OCI-LY7 (cell line): ENCODE measurements around the gene ARHGAP31. TPM values are rescaled to one million over a fixed set of nuclear protein-coding genes. Genes with fewer than 3 reads are reported as not detected.

Experiments used
- BruUV-seq: library from RNA; stranded (reverse); fragments of 400-500 nt; replicated peaks from 2 replicates; lab custom pipeline; 2021; lab: Mats Ljungman, UMichigan
- CTCF ChIA-PET: fragments of 300-600 bp; sonication (Branson Sonifier 250); formaldehyde crosslinking; loops from one replicate; lab custom pipeline; 2022; ENCODE audit warnings: antibody characterized with exemption; ENCODE audit not compliant: unreplicated experiment; lab: Charles Lee
- POLR2A ChIA-PET: fragments of 300-600 bp; sonication (Branson Sonifier 250); formaldehyde crosslinking; loops from one replicate; lab custom pipeline; 2022; ENCODE audit warnings: antibody characterized with exemption; lab: Charles Lee
- DNase-seq: peaks from one replicate; pipeline ENCODE4 v3.0.0-alpha.2; 2015; ENCODE audit warnings: low spot score
- H2AFZ ChIP-seq: fragments of 200-600 bp; sonication (generic), shearing (Covaris generic); 2 replicates; pipeline ENCODE4 v1.6.1; 2014; ENCODE audit warnings: mild to moderate bottlenecking, antibody characterized with exemption, low read length, moderate library complexity
- H3K27ac ChIP-seq: fragments of 200-600 bp; sonication (generic); 2 replicates; pipeline ENCODE4 v1.5.1; 2014; ENCODE audit warnings: mixed run types, low read depth, mild to moderate bottlenecking, moderate library complexity, low read length, inconsistent platforms; ENCODE audit not compliant: poor library complexity, severe bottlenecking
- H3K36me3 ChIP-seq: fragments of 200-600 bp; sonication (generic); 2 replicates; pipeline ENCODE4 v1.6.1; 2014; ENCODE audit warnings: mild to moderate bottlenecking, antibody characterized with exemption, low read length, moderate library complexity, mixed read lengths; ENCODE audit not compliant: insufficient read depth
- H3K4me1 ChIP-seq: fragments of 200-600 bp; sonication (generic); 2 replicates; pipeline ENCODE4 v1.5.1; 2014; ENCODE audit warnings: mild to moderate bottlenecking, low read length; ENCODE audit not compliant: insufficient read depth, poor library complexity, severe bottlenecking
- H3K4me2 ChIP-seq: fragments of 200-600 bp; sonication (generic); 2 replicates; pipeline ENCODE4 v1.6.1; 2014; ENCODE audit warnings: mild to moderate bottlenecking, low read length
- H3K4me3 ChIP-seq: fragments of 200-600 bp; sonication (generic); 2 replicates; pipeline ENCODE4 v1.5.1; 2014; ENCODE audit warnings: mild to moderate bottlenecking, low read depth, low read length; ENCODE audit not compliant: poor library complexity, severe bottlenecking
- H3K79me2 ChIP-seq: fragments of 200-600 bp; sonication (generic); 2 replicates; pipeline ENCODE4 v1.6.1; 2016; ENCODE audit warnings: low read depth, mild to moderate bottlenecking, low read length, moderate library complexity, mixed read lengths; ENCODE audit not compliant: insufficient read depth
- H3K9me2 ChIP-seq: fragments of 200-600 bp; sonication (generic); 2 replicates; pipeline ENCODE4 v1.6.1; 2016; ENCODE audit warnings: mild to moderate bottlenecking, low read length, mixed read lengths; ENCODE audit not compliant: insufficient read depth
- H3K9me3 ChIP-seq: fragments of 200-600 bp; sonication (generic); 2 replicates; pipeline ENCODE4 v1.6.1; 2014; ENCODE audit warnings: mild to moderate bottlenecking, mixed run types, low read length, mixed read lengths
- H4K20me1 ChIP-seq: fragments of 200-600 bp; sonication (generic); 2 replicates; pipeline ENCODE4 v1.6.1; 2014; ENCODE audit warnings: mild to moderate bottlenecking, antibody characterized with exemption, low read length, moderate library complexity, mixed read lengths; ENCODE audit not compliant: insufficient read depth
- CTCF ChIP-seq: fragments of 200-600 bp; sonication (generic); conservative IDR thresholded peaks from 2 replicates; pipeline ENCODE4 v1.5.1; 2014; ENCODE audit warnings: mild to moderate bottlenecking, antibody characterized with exemption, low read length, moderate library complexity, mixed read lengths
- EZH2phosphoT487 ChIP-seq: fragments of 200-600 bp; sonication (generic); IDR thresholded peaks from 2 replicates; pipeline ENCODE4 v1.6.1; 2018; ENCODE audit warnings: low read depth, borderline replicate concordance, mild to moderate bottlenecking, mixed run types, antibody characterized with exemption, low read length, moderate library complexity, mixed read lengths
- intact Hi-C: fragments of 100-400 bp; cut with micrococcal nuclease; formaldehyde crosslinking; loops from one replicate; pipeline ENCODE4 v1.10.0; 2022; ENCODE audit not compliant: unreplicated experiment
- total RNA-seq, 2 experiments: library from RNA; depleted of rRNA in 1 of 2; stranded (reverse); fragments of >200 nt in 1 of 2; shearing (Covaris generic) in 1 of 2; gene quantifications; 2 replicates each; pipeline ENCODE4 v1.2.3, GENCODE V29; 2014 to 2022

ARHGAP31 gene
- total RNA-seq, 2 experiments from 2014 or later, result 2.8 to 4.1 TPM

GRCh38 chr3:119378259-119378803 is 84.1 kb downstream of the ARHGAP31 start:
- Histone ChIP-seq H3K4me3 (no peak overlapping the region), H3K9me2 (no peaks in the 10 kb centered on the region), H2AFZ (no peak overlapping the region), H3K79me2 (no peaks in the 10 kb centered on the region), H3K27ac (no peak overlapping the region), H4K20me1 (no peaks in the 10 kb centered on the region), H3K9me3 (no peaks in the 10 kb centered on the region), H3K4me2 (no peak overlapping the region), H3K4me1 (no peaks in the 10 kb centered on the region), H3K36me3 (no peaks in the 10 kb centered on the region)
- no peak for DNase-seq
- BruUV-seq, result no TSS peak
- ChIA-PET CTCF (no interaction called here), POLR2A (interaction anchor here (0.6 to 1.4 kb wide), 5 partner anchors 10 to 180 kb away, joined by 3 to 4 read pairs (median 3); no protein-coding TSS in a partner anchor)
- intact Hi-C loops, result no loop called here
- TF ChIP-seq EZH2phosphoT487 (no peak), CTCF (no peak)

GRCh38 chr3:119380697-119381096 is 86.5 kb downstream of the ARHGAP31 start:
- no peak overlapping the region for H3K4me2 ChIP-seq
- H3K79me2 ChIP-seq, result no peaks in the 10 kb centered on the region
- CTCF ChIA-PET, result no interaction called here
- no TSS peak for BruUV-seq
- no peaks in the 10 kb centered on the region for H3K36me3 ChIP-seq
- no peaks in the 10 kb centered on the region for H3K9me2 ChIP-seq
- intact Hi-C loops, result loop anchor here (1.0 to 10.0 kb wide), 3 partner anchors 87 to 301 kb away; partner anchors contain the start of genes CD80 and POGLUT1
- H2AFZ ChIP-seq, result no peak overlapping the region
- TF ChIP-seq EZH2phosphoT487 (no peak), CTCF (no peak; the same call in 1 of the 2 replicates)
- POLR2A ChIA-PET, result no interaction called here
- H3K4me3 ChIP-seq, result no peak overlapping the region
- no peak for DNase-seq
- no peak overlapping the region for H3K27ac ChIP-seq
- no peaks in the 10 kb centered on the region for H3K4me1 ChIP-seq
- no peaks in the 10 kb centered on the region for H3K9me3 ChIP-seq
- no peaks in the 10 kb centered on the region for H4K20me1 ChIP-seq

GRCh38 chr3:119382134-119382533 is 88.0 kb downstream of the ARHGAP31 start:
- Histone ChIP-seq H3K4me3 (no peak overlapping the region), H2AFZ (no peak overlapping the region), H3K4me2 (no peak overlapping the region), H3K9me3 (no peaks in the 10 kb centered on the region), H3K36me3 (no peaks in the 10 kb centered on the region), H3K79me2 (no peaks in the 10 kb centered on the region), H4K20me1 (no peaks in the 10 kb centered on the region), H3K4me1 (no peaks in the 10 kb centered on the region), H3K9me2 (no peaks in the 10 kb centered on the region), H3K27ac (no peak overlapping the region)
- BruUV-seq, result no TSS peak
- no peak for DNase-seq
- CTCF ChIA-PET, result no interaction called here
- TF ChIP-seq CTCF (no peak), EZH2phosphoT487 (no peak)
- POLR2A ChIA-PET, result interaction anchor here (0.6 kb wide), 1 partner anchor 417 kb away, joined by 3 read pairs; no protein-coding TSS in a partner anchor
- intact Hi-C loops, result loop anchor here (5.0 to 10.0 kb wide), 2 partner anchors 85 to 173 kb away; partner anchors contain the start of genes CD80 and POGLUT1
